ENCODE results near the gene MITD1.

DNA sequence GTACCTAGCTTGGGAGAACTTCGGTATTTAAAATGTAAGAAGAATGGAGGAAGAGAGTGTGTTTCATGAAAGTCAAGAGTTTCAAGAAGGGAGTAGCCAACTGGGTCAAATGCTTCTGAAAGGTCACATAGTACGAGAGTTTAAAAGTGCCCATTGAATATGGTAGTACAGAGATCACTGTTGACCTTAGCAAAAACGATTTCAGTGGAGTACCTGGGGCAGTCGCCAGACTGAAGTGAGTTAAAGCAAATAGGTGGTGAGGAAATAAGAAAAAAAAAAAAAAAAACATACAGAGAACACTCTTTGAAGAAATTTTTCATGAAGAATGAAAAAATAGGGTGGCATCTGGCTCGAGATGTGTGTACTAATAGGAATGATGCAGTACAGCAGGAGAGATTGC lies 14.6 kb downstream of the MITD1 start:
- TF ChIP-seq, protein P1, sequence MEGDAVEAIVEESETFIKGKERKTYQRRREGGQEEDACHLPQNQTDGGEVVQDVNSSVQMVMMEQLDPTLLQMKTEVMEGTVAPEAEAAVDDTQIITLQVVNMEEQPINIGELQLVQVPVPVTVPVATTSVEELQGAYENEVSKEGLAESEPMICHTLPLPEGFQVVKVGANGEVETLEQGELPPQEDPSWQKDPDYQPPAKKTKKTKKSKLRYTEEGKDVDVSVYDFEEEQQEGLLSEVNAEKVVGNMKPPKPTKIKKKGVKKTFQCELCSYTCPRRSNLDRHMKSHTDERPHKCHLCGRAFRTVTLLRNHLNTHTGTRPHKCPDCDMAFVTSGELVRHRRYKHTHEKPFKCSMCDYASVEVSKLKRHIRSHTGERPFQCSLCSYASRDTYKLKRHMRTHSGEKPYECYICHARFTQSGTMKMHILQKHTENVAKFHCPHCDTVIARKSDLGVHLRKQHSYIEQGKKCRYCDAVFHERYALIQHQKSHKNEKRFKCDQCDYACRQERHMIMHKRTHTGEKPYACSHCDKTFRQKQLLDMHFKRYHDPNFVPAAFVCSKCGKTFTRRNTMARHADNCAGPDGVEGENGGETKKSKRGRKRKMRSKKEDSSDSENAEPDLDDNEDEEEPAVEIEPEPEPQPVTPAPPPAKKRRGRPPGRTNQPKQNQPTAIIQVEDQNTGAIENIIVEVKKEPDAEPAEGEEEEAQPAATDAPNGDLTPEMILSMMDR (conservative IDR thresholded peaks at IDR 0.05; ENCODE audit: low read depth, low read length), result no peak
- TF ChIP-seq EZH2 (IDR thresholded peaks at IDR 0.05; ENCODE audit: borderline replicate concordance, low read depth, low read length, poor library complexity, severe bottlenecking), result no peak
